OCI-LY1 (cell line): Measurements from ENCODE around the gene RUBCN.

Experiments used
- H2AFZ ChIP-seq: fragments of 200-600 bp; sonication (generic), shearing (Covaris generic); 2 replicates; pipeline ENCODE4 v1.6.0; 2014; ENCODE audit warnings: antibody characterized with exemption, mild to moderate bottlenecking, low read length
- H3F3A ChIP-seq: fragments of 200-600 bp; sonication (generic), shearing (Covaris generic); 2 replicates; pipeline ENCODE4 v1.6.0; 2014; ENCODE audit warnings: mild to moderate bottlenecking, antibody characterized with exemption, low read length, moderate library complexity; ENCODE audit not compliant: insufficient read depth
- H3K27ac ChIP-seq: fragments of 200-600 bp; sonication (generic); 2 replicates; pipeline ENCODE4 v1.5.1; 2014; ENCODE audit warnings: low read length, mixed run types, mild to moderate bottlenecking, low read depth; ENCODE audit not compliant: poor library complexity, severe bottlenecking
- H3K27me3 ChIP-seq: fragments of 200-600 bp; sonication (generic); 2 replicates; pipeline ENCODE4 v1.6.0; 2014; ENCODE audit warnings: antibody characterized with exemption, mild to moderate bottlenecking, low read length, moderate library complexity; ENCODE audit not compliant: insufficient read depth
- H3K36me3 ChIP-seq: fragments of 200-600 bp; sonication (generic); 2 replicates; pipeline ENCODE4 v1.6.1; 2014; ENCODE audit warnings: mild to moderate bottlenecking, antibody characterized with exemption, low read length, moderate library complexity, mixed read lengths; ENCODE audit not compliant: insufficient read depth
- H3K4me1 ChIP-seq: fragments of 200-600 bp; sonication (generic); 2 replicates; pipeline ENCODE4 v1.5.1; 2014; ENCODE audit warnings: mild to moderate bottlenecking, low read length, moderate library complexity; ENCODE audit not compliant: insufficient read depth, severe bottlenecking
- H3K4me2 ChIP-seq: fragments of 200-600 bp; sonication (generic), shearing (Covaris generic); 2 replicates; pipeline ENCODE4 v1.6.1; 2014; ENCODE audit warnings: low read length
- H3K4me3 ChIP-seq: fragments of 200-600 bp; sonication (generic); 2 replicates; pipeline ENCODE4 v1.5.1; 2014; ENCODE audit warnings: low read length, low read depth, mild to moderate bottlenecking, mixed read lengths; ENCODE audit not compliant: poor library complexity, severe bottlenecking
- H3K79me2 ChIP-seq: fragments of 200-600 bp; shearing (Covaris generic); 2 replicates; pipeline ENCODE4 v1.6.1; 2016; ENCODE audit warnings: mixed run types, low read length, mixed read lengths; ENCODE audit not compliant: insufficient read depth
- H3K9ac ChIP-seq: fragments of 200-600 bp; sonication (generic), shearing (Covaris generic); 2 replicates; pipeline ENCODE4 v1.6.1; 2014; ENCODE audit warnings: mild to moderate bottlenecking, low read length, mixed read lengths
- H3K9me2 ChIP-seq: fragments of 200-600 bp; sonication (generic), shearing (Covaris generic); 2 replicates; pipeline ENCODE4 v1.6.1; 2014; ENCODE audit warnings: low read depth, mild to moderate bottlenecking, low read length, mixed read lengths
- H3K9me3 ChIP-seq: fragments of 200-600 bp; shearing (Covaris generic); 2 replicates; pipeline ENCODE4 v1.6.1; 2014; ENCODE audit warnings: low read length, mixed read lengths
- H4K20me1 ChIP-seq: fragments of 200-600 bp; sonication (generic), shearing (Covaris generic); 2 replicates; pipeline ENCODE4 v1.6.0; 2016; ENCODE audit warnings: mild to moderate bottlenecking, low read length; ENCODE audit not compliant: insufficient read depth
- CTCF ChIP-seq: fragments of 200-600 bp; sonication (generic), shearing (Covaris generic); IDR thresholded peaks from 2 replicates; pipeline ENCODE4 v1.5.1; 2017; ENCODE audit warnings: mild to moderate bottlenecking, antibody characterized with exemption, low read length, moderate library complexity, mixed read lengths
- EZH2 ChIP-seq: fragments of 200-600 bp; sonication (generic), shearing (Covaris generic); IDR thresholded peaks from 2 replicates; pipeline ENCODE4 v1.8.0; 2017; ENCODE audit warnings: borderline replicate concordance, mixed run types, mild to moderate bottlenecking, antibody characterized with exemption, low read length, moderate library complexity, mixed read lengths

RUBCN gene

GRCh38 chr3:197683191-197683590 is 53.5 kb downstream of the RUBCN start:
- Histone ChIP-seq H3F3A (no peaks in the 10 kb centered on the region), H3K4me3 (no peak overlapping the region), H3K4me2 (no peak overlapping the region), H3K4me1 (peaks cover 6% of the 10 kb centered on the region), H3K27ac (no peak overlapping the region), H2AFZ (no peak overlapping the region), H3K36me3 (peaks cover 91% of the 10 kb centered on the region), H4K20me1 (no peaks in the 10 kb centered on the region), H3K9me2 (no peaks in the 10 kb centered on the region), H3K9me3 (no peaks in the 10 kb centered on the region), H3K27me3 (no peaks in the 10 kb centered on the region), H3K79me2 (no peaks in the 10 kb centered on the region), H3K9ac (no peak overlapping the region)
- TF ChIP-seq CTCF = no peak
- TF ChIP-seq EZH2 = no peak

- Histone ChIP-seq H3K4me1 (peaks cover 6% of the 10 kb centered on the region), H3F3A (no peaks in the 10 kb centered on the region), H3K9me3 (no peaks in the 10 kb centered on the region), H3K36me3 (peaks cover 90% of the 10 kb centered on the region), H3K4me2 (no peak overlapping the region), H3K27me3 (no peaks in the 10 kb centered on the region), H2AFZ (no peak overlapping the region), H3K79me2 (no peaks in the 10 kb centered on the region), H3K27ac (no peak overlapping the region), H3K4me3 (no peak overlapping the region), H3K9ac (no peak overlapping the region), H3K9me2 (no peaks in the 10 kb centered on the region), H4K20me1 (no peaks in the 10 kb centered on the region)
- TF ChIP-seq EZH2 (no peak), CTCF (no peak)
These were observed 54.0 kb downstream of the RUBCN start for GRCh38 chr3:197682713-197683112.

- no peak overlapping the region for H3K27ac ChIP-seq
- H3K4me2 ChIP-seq = no peak overlapping the region
- no peaks in the 10 kb centered on the region for H3K9me2 ChIP-seq
- H3K9ac ChIP-seq = no peak overlapping the region
- TF ChIP-seq EZH2 (no peak), CTCF (no peak)
- H3K9me3 ChIP-seq = no peaks in the 10 kb centered on the region
- peaks cover 90% of the 10 kb centered on the region for H3K36me3 ChIP-seq
- H3K4me3 ChIP-seq = no peak overlapping the region
- no peak overlapping the region for H2AFZ ChIP-seq
- no peaks in the 10 kb centered on the region for H3K27me3 ChIP-seq
- H3F3A ChIP-seq = no peaks in the 10 kb centered on the region
- peaks cover 13% of the 10 kb centered on the region for H3K4me1 ChIP-seq
- H3K79me2 ChIP-seq = no peaks in the 10 kb centered on the region
- H4K20me1 ChIP-seq = no peaks in the 10 kb centered on the region
These were observed 55.7 kb downstream of the RUBCN start for GRCh38 chr3:197680955-197681521.
